ENCODE results near the gene MAN2C1.

Gene MAN2C1

GRCh38 chr15:75307778-75308390 is 60.5 kb downstream of the MAN2C1 start:
- no peak for TF ChIP-seq FOXP2 (optimal IDR thresholded peaks at IDR 0.05; ENCODE audit: borderline replicate concordance, extremely low read depth, extremely low read length, insufficient read depth)
- no peak for TF ChIP-seq REST (IDR thresholded peaks at IDR 0.05; ENCODE audit: insufficient read depth in 1 of 2, low read depth in 2 of 2, low read length in 2 of 2)
- no peak for TF ChIP-seq SIN3A (IDR thresholded peaks at IDR 0.05; ENCODE audit: borderline replicate concordance, insufficient read depth, low read length)
- no peak for TF ChIP-seq TAF1 (IDR thresholded peaks at IDR 0.05; ENCODE audit: borderline replicate concordance, insufficient read depth, low read length)
- no peak for TF ChIP-seq POLR2AphosphoS5 (IDR thresholded peaks at IDR 0.05; ENCODE audit: low read depth, low read length)

GRCh38 chr15:75306188-75306587 is 62.2 kb downstream of the MAN2C1 start:
- no peak for TF ChIP-seq POLR2AphosphoS5 (IDR thresholded peaks at IDR 0.05; ENCODE audit: low read depth, low read length)

Data from PFSK-1 (cell line).